Adipose tissue (tissue), 3 donors: ENCODE results near the gene TOMM20. TPM values are rescaled to one million over a fixed set of nuclear protein-coding genes. Genes with fewer than 3 reads are reported as not detected.
"Not testable (repeated sequence)": the region's sequence is repeated elsewhere in the genome, so short reads cannot be mapped to it uniquely, and the experiment has no call there.

ENCODE experiments used
- H3K27ac ChIP-seq: one replicate; pipeline ENCODE4 v1.5.1; 2013; ENCODE audit warnings: low read depth, low read length
- WGBS, 3 donors: extraction: QIAGEN DNeasy Blood & Tissue Kit; methylation state at CpG; one replicate each; pipeline ENCODE4 v1.1.7; 2013; 5-methylcytosine and 5-hydroxymethylcytosine counted together
- polyA plus RNA-seq, 3 donors: library from polyadenylated mRNA; stranded (reverse); fragments of 200-250 nt; gene quantifications; one replicate each; pipeline ENCODE4 v1.2.3, GENCODE V29; 2013
- donor health status: healthy with polysubstance abuse.
- donor health status: Bipolar disorder and iron deficiency.
- donor health status: healthy.

The TOMM20 gene
- polyA plus RNA-seq, 3 donors, result 59.3 to 82.1 (median 59.6) TPM

GRCh38 chr1:235090406-235091069 is 38.1 kb downstream of the TOMM20 start:
- 59 to 67% (median 65%) methylated on average over 20 of the region's 20 CpGs for WGBS, 3 donors
- no peak overlapping the region for H3K27ac ChIP-seq

GRCh38 chr1:235088907-235089306 is 39.7 kb downstream of the TOMM20 start:
- no peak overlapping the region for H3K27ac ChIP-seq
- 94 to 95% (median 94%) methylated on average over 7 of the region's 7 CpGs for WGBS, 3 donors

- 78 to 82% (median 79%) methylated on average over 6 of the region's 6 CpGs for WGBS, 3 donors
- H3K27ac ChIP-seq, result no peak overlapping the region
Measured at GRCh38 chr1:235088430-235088829, 40.2 kb downstream of the TOMM20 start.

GRCh38 chr1:235087906-235088305 is 40.7 kb downstream of the TOMM20 start:
- WGBS, 3 donors, result 84 to 88% (median 86%) methylated on average over 6 of the region's 6 CpGs
- H3K27ac ChIP-seq, result no peak overlapping the region

GRCh38 chr1:235085411-235086117 is 43.1 kb downstream of the TOMM20 start:
- not testable (repeated sequence) for H3K27ac ChIP-seq

GRCh38 chr1:235080788-235081187 is 47.8 kb downstream of the TOMM20 start:
- WGBS, 3 donors, result 89 to 99% (median 98%) methylated on average over 5 of the region's 5 CpGs
- H3K27ac ChIP-seq, result not testable (repeated sequence)

More at GRCh38 chr1:235085411-235086117, 43.1 kb downstream of the TOMM20 start:
- WGBS, 3 donors, result 79 to 94% (median 91%) methylated on average over 12 of the region's 12 CpGs

GRCh38 chr1:235080297-235080657 is 48.4 kb downstream of the TOMM20 start:
- WGBS, 3 donors, result 81 to 96% (median 87%) methylated on average over 4 of the region's 4 CpGs
- not testable (repeated sequence) for H3K27ac ChIP-seq

- H3K27ac ChIP-seq, result no peak overlapping the region
- 32 to 61% (median 59%) methylated on average over 8 of the region's 8 CpGs for WGBS, 3 donors
Measured at GRCh38 chr1:235079443-235080296, 49.0 kb downstream of the TOMM20 start.

- H3K27ac ChIP-seq, result no peak overlapping the region
- WGBS, 3 donors, result 49 to 68% (median 56%) methylated on average over 9 of the region's 9 CpGs
Measured at GRCh38 chr1:235078480-235079381, 49.9 kb downstream of the TOMM20 start.

- 67 to 79% (median 71%) methylated on average over 15 of the region's 15 CpGs for WGBS, 3 donors
- no peak overlapping the region for H3K27ac ChIP-seq
Measured at GRCh38 chr1:235077571-235078479, 50.8 kb downstream of the TOMM20 start.

GRCh38 chr1:235077163-235077540 is 51.5 kb downstream of the TOMM20 start:
- 76 to 100% (median 86%) methylated on average over 1 of the region's 1 CpG for WGBS, 3 donors
- no peak overlapping the region for H3K27ac ChIP-seq

GRCh38 chr1:235076504-235077162 is 52.0 kb downstream of the TOMM20 start:
- no peak overlapping the region for H3K27ac ChIP-seq
- WGBS, 3 donors, result 92 to 96% (median 94%) methylated on average over 16 of the region's 16 CpGs

- whole genome bisulfite sequencing, 3 donors, result 44 to 73% (median 56%) methylated on average over 8 of the region's 8 CpGs
- H3K27ac ChIP-seq, result peak overlapping the region; percentile 85
Measured at GRCh38 chr1:235075777-235076308, 52.8 kb downstream of the TOMM20 start.

- 25 to 46% (median 46%) methylated on average over 25 of the region's 25 CpGs for WGBS, 3 donors
- H3K27ac ChIP-seq, result peak overlapping the region; percentile 85
Measured at GRCh38 chr1:235075048-235075776, 53.4 kb downstream of the TOMM20 start.

- peak overlapping the region; percentile 84 for H3K27ac ChIP-seq
- 11 to 29% (median 25%) methylated on average over 14 of the region's 14 CpGs for WGBS, 3 donors
Measured at GRCh38 chr1:235074523-235075047, 54.1 kb downstream of the TOMM20 start.
